PC-9 (cell line): Measurements from ENCODE around the gene AIG1.

Experiments
- CTCF ChIP-seq: fragments of 200-600 bp; sonication (generic); conservative IDR thresholded peaks from 2 replicates; pipeline ENCODE4 v1.6.1; 2017; ENCODE audit warnings: mixed run types, antibody characterized with exemption, mild to moderate bottlenecking, moderate library complexity
- EZH2 ChIP-seq: fragments of 200-600 bp; sonication (generic); IDR thresholded peaks from 2 replicates; pipeline ENCODE4 v1.8.0; 2017; ENCODE audit warnings: antibody characterized with exemption, low read depth

GRCh38 chr6:143200167-143200770 lies 139.6 kb downstream of the AIG1 start:
- TF ChIP-seq EZH2: no peak
- no peak for TF ChIP-seq CTCF
